Ascending aorta (tissue), 2 donors: Measurements from ENCODE around the gene PLOD2. TPM values are rescaled to one million over a fixed set of nuclear protein-coding genes. Genes with fewer than 3 reads are reported as not detected.
A peak's percentile ranks its signal among the peaks of the same experiment; 100 is the strongest.

Source experiments
- DNase-seq, 2 donors: peaks; one replicate each; pipeline ENCODE4 v3.0.0-alpha.2; 2019; ENCODE audit warnings: low spot score in 2 of 2
- H3K27ac ChIP-seq, 2 donors: fragments of 200-600 bp; sonication (generic); one replicate each; pipeline ENCODE4 v1.5.1; 2016 to 2017; ENCODE audit warnings: mild to moderate bottlenecking in 1 of 2
- H3K27me3 ChIP-seq: fragments of 200-600 bp; sonication (generic); one replicate; pipeline ENCODE4 v1.5.1; 2017
- H3K36me3 ChIP-seq, 2 donors: fragments of 200-600 bp; sonication (generic); one replicate each; pipeline ENCODE4 v1.5.1; 2016
- H3K4me1 ChIP-seq, 2 donors: fragments of 200-600 bp; sonication (generic); one replicate each; pipeline ENCODE4 v1.5.1; 2016 to 2017; ENCODE audit warnings: mild to moderate bottlenecking in 1 of 2
- H3K4me3 ChIP-seq, 2 donors: fragments of 200-600 bp; sonication (generic); one replicate each; pipeline ENCODE4 v1.5.1; 2016 to 2017; ENCODE audit warnings: mild to moderate bottlenecking in 1 of 2
- H3K9me3 ChIP-seq, 2 donors: fragments of 200-600 bp; sonication (generic); one replicate each; pipeline ENCODE4 v1.5.1; 2016
- CTCF ChIP-seq, 3 experiments: fragments of 200-600 bp in 2 of 3; fragments of 450-650 bp in 1 of 3; sonication (generic) in 2 of 3; IDR thresholded peaks; one replicate each; pipeline ENCODE4 v1.5.1; 2016 to 2019; ENCODE audit warnings: antibody characterized with exemption in 3 of 3, mild to moderate bottlenecking in 1 of 3, moderate library complexity in 1 of 3
- intact Hi-C: fragments of 100-400 bp; cut with DNase I; formaldehyde crosslinking; loops from one replicate; pipeline ENCODE4 v1.15.1; 2023
- total RNA-seq: library from RNA; depleted of rRNA; stranded (reverse); fragments of >200 nt; gene quantifications from one replicate; pipeline ENCODE4 v1.1.0, GENCODE V29; 2016

Gene PLOD2
- total RNA-seq, 1 donor from 2014 or later = 41.3 TPM

- intact Hi-C loops = loop anchor here (5.0 kb wide), 2 partner anchors 89 to 379 kb away; partner anchors contain the start of genes PLSCR1 and PLSCR4
- H3K36me3 ChIP-seq = no peaks in the 10 kb centered on the region
- H3K27ac ChIP-seq = peak overlapping the region; percentile 98 to 99
- DNase-seq = no peak
- TF ChIP-seq CTCF (IDR thresholded peaks at IDR 0.05) = peak; percentile 32 to 39 (median 38)
- no peaks in the 10 kb centered on the region for H3K27me3 ChIP-seq
- no peak overlapping the region for H3K4me3 ChIP-seq
- no peaks in the 10 kb centered on the region for H3K9me3 ChIP-seq
- peaks cover 0 to 39% of the 10 kb centered on the region in 2 donors for H3K4me1 ChIP-seq
Observed at GRCh38 chr3:146163584-146163983, 2.6 kb upstream of the PLOD2 start.

GRCh38 chr3:146162561-146162960, 1.6 kb upstream of the PLOD2 start:
- TF ChIP-seq CTCF (IDR thresholded peaks at IDR 0.05) = no peak
- peaks cover 0 to 39% of the 10 kb centered on the region in 2 donors for H3K4me1 ChIP-seq
- intact Hi-C loops = loop anchor here (5.0 kb wide), 2 partner anchors 90 to 380 kb away; partner anchors contain the start of genes PLSCR1 and PLSCR4
- H3K27ac ChIP-seq = peak overlapping the region; percentile 98 to 99
- H3K9me3 ChIP-seq = no peaks in the 10 kb centered on the region
- H3K27me3 ChIP-seq = no peaks in the 10 kb centered on the region
- peak overlapping the region in 1 of 2 donors; percentile 93 for H3K4me3 ChIP-seq
- no peak for DNase-seq
- H3K36me3 ChIP-seq = no peaks in the 10 kb centered on the region

- DNase-seq = peak in 1 of 2 donors; percentile 76
- H3K9me3 ChIP-seq = no peaks in the 10 kb centered on the region
- peak overlapping the region; percentile 98 to 99 for H3K27ac ChIP-seq
- intact Hi-C loops = loop anchor here (2.0 to 5.0 kb wide), 4 partner anchors 35 to 381 kb away; partner anchors contain the start of genes PLSCR1 and PLSCR4
- H3K4me1 ChIP-seq = peaks cover 0 to 33% of the 10 kb centered on the region in 2 donors
- H3K36me3 ChIP-seq = no peaks in the 10 kb centered on the region
- TF ChIP-seq CTCF (IDR thresholded peaks at IDR 0.05) = no peak
- H3K27me3 ChIP-seq = no peaks in the 10 kb centered on the region
- peak overlapping the region; percentile 67 to 93 for H3K4me3 ChIP-seq
Observed at GRCh38 chr3:146161663-146162002, 649 bp upstream of the PLOD2 start.

GRCh38 chr3:146160321-146160963, 542 bp downstream of the PLOD2 start:
- intact Hi-C loops = loop anchor here (2.0 to 5.0 kb wide), 4 partner anchors 34 to 382 kb away; partner anchors contain the start of genes PLSCR1 and PLSCR4
- peak overlapping the region; percentile 67 to 93 for H3K4me3 ChIP-seq
- peaks cover 0 to 24% of the 10 kb centered on the region in 2 donors for H3K4me1 ChIP-seq
- no peaks in the 10 kb centered on the region for H3K36me3 ChIP-seq
- peak overlapping the region; percentile 98 to 99 for H3K27ac ChIP-seq
- no peaks in the 10 kb centered on the region for H3K27me3 ChIP-seq
- H3K9me3 ChIP-seq = no peaks in the 10 kb centered on the region
- DNase-seq = peak; percentile 33 to 89
- TF ChIP-seq CTCF (IDR thresholded peaks at IDR 0.05) = peak; percentile 28 to 59 (median 58)

- no peak for DNase-seq
- no peaks in the 10 kb centered on the region for H3K27me3 ChIP-seq
- H3K36me3 ChIP-seq = no peaks in the 10 kb centered on the region
- no peaks in the 10 kb centered on the region for H3K9me3 ChIP-seq
- peak overlapping the region; percentile 67 to 93 for H3K4me3 ChIP-seq
- TF ChIP-seq CTCF (IDR thresholded peaks at IDR 0.05) = no peak
- intact Hi-C loops = loop anchor here (2.0 to 5.0 kb wide), 4 partner anchors 33 to 383 kb away; partner anchors contain the start of genes PLSCR1 and PLSCR4
- peaks cover 0 to 22% of the 10 kb centered on the region in 2 donors for H3K4me1 ChIP-seq
- H3K27ac ChIP-seq = peak overlapping the region; percentile 98 to 99
Observed at GRCh38 chr3:146159616-146160320, 1.2 kb downstream of the PLOD2 start.
